Measurements from ENCODE around the gene COQ2. TPM values are rescaled to one million over a fixed set of nuclear protein-coding genes. Genes with fewer than 3 reads are reported as not detected.

Gene COQ2
- total RNA-seq, 1 experiment from 2014 or later: 27.8 TPM

GRCh38 chr4:83251447-83251830, 33.2 kb downstream of the COQ2 start:
- H3K27ac Mint-ChIP-seq (ENCODE audit: low read depth, unreplicated experiment): no peak overlapping the region
- H3K4me1 Mint-ChIP-seq (ENCODE audit: insufficient read depth, unreplicated experiment): peaks cover 11% of the 10 kb centered on the region
- DNase-seq (ENCODE audit: unreplicated experiment): no peak
- H3K27me3 Mint-ChIP-seq (ENCODE audit: insufficient read depth, unreplicated experiment): no peaks in the 10 kb centered on the region
- ChIA-PET CTCF (interaction anchor here (0.8 to 2.4 kb wide), 5 partner anchors 9 to 180 kb away, joined by 3 to 10 read pairs (median 4); no protein-coding TSS in a partner anchor), POLR2A (interaction anchor here (0.8 to 1.2 kb wide), 3 partner anchors 14 to 177 kb away, joined by 3 to 4 read pairs (median 4); partner anchors contain the start of gene PLAC8)
- intact Hi-C loops (cut with micrococcal nuclease): no loop called here
- BruUV-seq (replicated peaks): no TSS peak
- no peaks in the 10 kb centered on the region for H3K9me3 Mint-ChIP-seq (ENCODE audit: unreplicated experiment)
- peaks cover 5% of the 10 kb centered on the region for H3K36me3 Mint-ChIP-seq (ENCODE audit: insufficient read depth, unreplicated experiment)
- no peak overlapping the region for H3K4me3 Mint-ChIP-seq (ENCODE audit: unreplicated experiment)
- TF ChIP-seq CTCF (IDR thresholded peaks at IDR 0.05; ENCODE audit: unreplicated experiment): no peak

GRCh38 chr4:83250687-83251446, 33.7 kb downstream of the COQ2 start:
- no TSS peak for BruUV-seq (replicated peaks)
- intact Hi-C loops (cut with micrococcal nuclease): no loop called here
- Mint-ChIP-seq H3K9me3 (ENCODE audit: unreplicated experiment) (no peaks in the 10 kb centered on the region), H3K4me1 (ENCODE audit: insufficient read depth, unreplicated experiment) (peaks cover 11% of the 10 kb centered on the region), H3K36me3 (ENCODE audit: insufficient read depth, unreplicated experiment) (peaks cover 5% of the 10 kb centered on the region), H3K4me3 (ENCODE audit: unreplicated experiment) (no peak overlapping the region), H3K27ac (ENCODE audit: low read depth, unreplicated experiment) (no peak overlapping the region), H3K27me3 (ENCODE audit: insufficient read depth, unreplicated experiment) (no peaks in the 10 kb centered on the region)
- TF ChIP-seq CTCF (IDR thresholded peaks at IDR 0.05; ENCODE audit: unreplicated experiment): no peak
- CTCF ChIA-PET: interaction anchor here (0.8 to 2.4 kb wide), 6 partner anchors 10 to 196 kb away, joined by 3 to 10 read pairs (median 4); no protein-coding TSS in a partner anchor
- DNase-seq (ENCODE audit: unreplicated experiment): no peak
- POLR2A ChIA-PET: interaction anchor here (0.8 to 1.2 kb wide), 5 partner anchors 13 to 214 kb away, joined by 3 to 5 read pairs (median 4); partner anchors contain the start of gene PLAC8

- H3K27me3 Mint-ChIP-seq (ENCODE audit: insufficient read depth, unreplicated experiment): no peaks in the 10 kb centered on the region
- intact Hi-C loops (cut with micrococcal nuclease): no loop called here
- BruUV-seq (replicated peaks): no TSS peak
- DNase-seq (ENCODE audit: unreplicated experiment): no peak
- TF ChIP-seq CTCF (IDR thresholded peaks at IDR 0.05; ENCODE audit: unreplicated experiment): no peak
- no peak overlapping the region for H3K4me3 Mint-ChIP-seq (ENCODE audit: unreplicated experiment)
- ChIA-PET CTCF (no interaction called here), POLR2A (no interaction called here)
- no peaks in the 10 kb centered on the region for H3K9me3 Mint-ChIP-seq (ENCODE audit: unreplicated experiment)
- peaks cover 4% of the 10 kb centered on the region for H3K4me1 Mint-ChIP-seq (ENCODE audit: insufficient read depth, unreplicated experiment)
- H3K36me3 Mint-ChIP-seq (ENCODE audit: insufficient read depth, unreplicated experiment): peaks cover 5% of the 10 kb centered on the region
- no peak overlapping the region for H3K27ac Mint-ChIP-seq (ENCODE audit: low read depth, unreplicated experiment)
These were observed 36.1 kb downstream of the COQ2 start for GRCh38 chr4:83248486-83248885.

GRCh38 chr4:83247415-83248357, 36.9 kb downstream of the COQ2 start:
- DNase-seq (ENCODE audit: unreplicated experiment): no peak
- H3K27me3 Mint-ChIP-seq (ENCODE audit: insufficient read depth, unreplicated experiment): no peaks in the 10 kb centered on the region
- ChIA-PET POLR2A (interaction anchor here (0.7 kb wide), 1 partner anchor 348 kb away, joined by 3 read pairs; the partner anchor contains the start of gene THAP9), CTCF (interaction anchor here (0.6 to 0.8 kb wide), 2 partner anchors 187 to 188 kb away, joined by 3 to 8 read pairs; no protein-coding TSS in a partner anchor)
- intact Hi-C loops (cut with micrococcal nuclease): no loop called here
- no peak overlapping the region for H3K27ac Mint-ChIP-seq (ENCODE audit: low read depth, unreplicated experiment)
- no peaks in the 10 kb centered on the region for H3K4me1 Mint-ChIP-seq (ENCODE audit: insufficient read depth, unreplicated experiment)
- BruUV-seq (replicated peaks): no TSS peak
- no peak overlapping the region for H3K4me3 Mint-ChIP-seq (ENCODE audit: unreplicated experiment)
- no peak for TF ChIP-seq CTCF (IDR thresholded peaks at IDR 0.05; ENCODE audit: unreplicated experiment)
- H3K9me3 Mint-ChIP-seq (ENCODE audit: unreplicated experiment): no peaks in the 10 kb centered on the region
- H3K36me3 Mint-ChIP-seq (ENCODE audit: insufficient read depth, unreplicated experiment): peaks cover 5% of the 10 kb centered on the region
